ENCODE data around the gene CRYBG1.
"Not testable (repeated sequence)": the region's sequence is repeated elsewhere in the genome, so short reads cannot be mapped to it uniquely, and the experiment has no call there.

CRYBG1 gene

GRCh38 chr6:106373502-106374239 is 13.2 kb downstream of the CRYBG1 start:
- in situ Hi-C loops (cut with MboI; ENCODE audit: low sequenced_read_pairs), result no loop called here

- in situ Hi-C loops (cut with MboI; ENCODE audit: low sequenced_read_pairs), result no loop called here
Measured at GRCh38 chr6:106377061-106377540, 16.6 kb downstream of the CRYBG1 start.

DNA sequence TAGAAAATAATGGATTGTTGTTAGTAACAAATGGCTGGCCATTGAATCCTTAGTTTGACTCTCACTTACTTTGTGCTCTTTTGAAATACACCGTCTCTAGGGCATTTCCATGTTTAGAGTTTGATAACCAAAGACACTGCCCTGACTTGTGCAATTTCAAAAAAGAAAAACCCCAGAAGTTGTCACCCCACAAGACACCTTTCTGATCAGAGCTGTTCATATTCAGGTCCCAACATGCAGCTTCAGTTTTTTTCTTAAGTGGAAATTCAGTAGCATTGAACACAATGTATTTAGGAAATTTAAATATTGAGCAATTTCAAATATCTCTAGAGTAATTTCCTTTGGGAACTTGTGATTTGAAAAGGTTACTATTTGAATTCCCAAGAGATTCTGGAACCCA is 19.4 kb downstream of the CRYBG1 start:
- in situ Hi-C loops (cut with MboI; ENCODE audit: low sequenced_read_pairs), result no loop called here

DNA sequence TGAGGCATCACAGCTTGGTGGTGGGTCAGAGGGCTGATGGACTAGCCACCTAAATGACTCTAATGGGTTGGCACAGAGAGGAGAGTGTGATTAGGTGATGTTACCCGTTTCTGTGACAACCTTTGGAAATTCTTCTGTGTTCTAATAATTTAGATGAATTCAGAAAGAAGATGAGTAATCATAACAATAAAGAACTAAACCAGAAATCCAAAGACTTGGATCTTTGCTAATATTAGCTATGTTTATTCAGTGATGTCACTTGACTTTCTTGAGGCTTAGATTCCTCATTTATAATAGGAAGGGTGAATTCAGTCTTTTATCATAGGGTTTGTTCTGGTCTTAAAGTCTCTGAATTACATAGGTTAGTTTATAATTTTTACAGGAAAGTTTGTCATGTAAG is 19.9 kb downstream of the CRYBG1 start:
- in situ Hi-C loops (cut with MboI; ENCODE audit: low sequenced_read_pairs), result no loop called here

DNA sequence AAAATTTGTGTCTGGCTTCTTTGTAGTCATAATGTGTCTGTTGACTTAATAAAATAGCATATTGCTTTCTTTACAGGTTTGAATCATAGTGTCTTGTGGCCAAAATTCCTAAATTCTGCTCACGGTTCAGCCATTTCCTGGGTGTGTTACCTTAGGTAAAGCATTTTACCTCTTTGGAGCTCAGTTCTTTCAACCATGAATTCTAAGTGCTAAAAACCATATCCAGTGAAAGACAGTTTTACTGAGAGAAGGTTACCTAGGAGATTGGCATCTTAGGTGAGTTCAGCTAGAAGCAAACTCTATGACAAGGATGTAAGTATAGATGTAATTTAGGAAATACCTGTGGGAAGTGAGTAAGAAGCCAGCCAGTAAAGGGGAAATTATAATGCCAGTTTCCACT is 20.7 kb downstream of the CRYBG1 start:
- in situ Hi-C loops (cut with MboI; ENCODE audit: low sequenced_read_pairs), result no loop called here

DNA sequence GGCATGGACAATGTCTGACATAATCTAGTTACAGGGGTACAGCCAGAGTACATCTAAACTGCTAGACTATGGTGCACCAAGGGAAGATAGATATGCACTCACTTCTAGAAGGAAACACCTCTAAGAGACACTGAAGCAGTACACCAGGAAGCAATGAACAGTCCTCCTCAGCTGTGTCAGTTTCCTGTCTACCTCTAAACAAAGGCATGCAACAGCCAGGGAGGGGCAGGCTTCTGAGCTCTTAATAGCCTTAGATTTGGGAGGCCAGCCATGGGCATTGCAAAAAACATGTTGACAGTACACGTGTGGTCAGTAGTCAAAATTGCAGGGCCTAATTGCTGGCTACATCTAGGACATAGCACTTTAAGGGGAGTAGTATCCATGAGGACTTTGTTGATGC is 21.4 kb downstream of the CRYBG1 start:
- in situ Hi-C loops (cut with MboI; ENCODE audit: low sequenced_read_pairs), result no loop called here

DNA sequence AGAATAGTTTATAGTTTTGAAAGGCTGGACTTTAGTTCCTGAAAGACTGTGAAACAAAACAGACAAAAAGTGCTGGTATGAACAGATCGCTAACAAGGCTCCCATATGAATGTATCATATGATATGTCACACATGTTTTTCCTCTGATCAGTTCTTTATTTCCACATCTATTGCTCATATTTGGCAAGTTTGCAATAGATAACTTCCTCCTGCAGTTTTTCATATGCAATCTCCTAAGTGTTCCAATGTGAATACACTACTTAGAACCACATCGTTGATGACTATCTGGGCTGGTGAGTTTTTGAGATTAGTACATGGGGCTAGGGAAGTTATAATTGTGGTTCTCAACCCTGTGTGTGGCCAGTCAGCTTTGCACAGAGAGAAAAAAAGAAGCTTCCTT is 23.1 kb downstream of the CRYBG1 start:
- in situ Hi-C loops (cut with MboI; ENCODE audit: low sequenced_read_pairs), result no loop called here

DNA sequence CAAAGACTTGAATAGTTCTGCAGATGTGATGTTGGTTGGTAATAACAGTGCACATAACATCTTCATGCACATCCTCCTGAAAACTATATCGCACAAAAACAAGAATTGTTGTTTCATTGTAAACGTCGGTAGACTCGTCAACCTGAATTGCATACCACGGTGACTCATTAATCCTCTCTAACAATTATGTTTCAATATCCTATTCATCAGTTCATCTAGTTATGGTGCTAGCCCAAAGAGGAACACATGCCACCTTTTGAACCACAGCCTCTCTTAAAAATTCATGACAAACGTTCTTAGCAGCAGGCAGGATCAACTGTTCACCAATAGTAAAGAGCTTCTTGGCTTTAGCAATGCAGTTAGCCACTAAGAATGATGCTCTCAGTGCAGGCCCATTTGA is 25.0 kb downstream of the CRYBG1 start:
- in situ Hi-C loops (cut with MboI; ENCODE audit: low sequenced_read_pairs), result no loop called here

DNA sequence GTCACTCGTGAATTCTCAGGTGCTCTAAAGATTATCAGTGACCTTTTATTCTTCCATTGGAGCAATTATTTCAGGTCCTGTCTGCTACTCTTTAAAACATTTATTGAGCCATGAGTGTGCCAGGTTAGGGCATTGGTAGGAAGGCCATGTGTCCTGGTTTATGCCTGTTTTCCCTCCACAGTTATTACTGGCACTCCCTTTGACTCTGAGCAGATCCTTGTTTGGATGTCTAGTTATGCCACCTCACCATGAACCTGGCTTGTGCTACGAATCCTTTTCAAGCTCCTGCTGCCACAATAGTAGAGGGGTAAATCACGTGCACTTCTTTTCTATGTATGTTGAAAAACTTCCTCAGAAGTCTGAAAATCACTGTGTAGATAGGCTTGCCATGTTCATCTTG is 27.4 kb downstream of the CRYBG1 start:
- in situ Hi-C loops (cut with MboI; ENCODE audit: low sequenced_read_pairs), result no loop called here

DNA sequence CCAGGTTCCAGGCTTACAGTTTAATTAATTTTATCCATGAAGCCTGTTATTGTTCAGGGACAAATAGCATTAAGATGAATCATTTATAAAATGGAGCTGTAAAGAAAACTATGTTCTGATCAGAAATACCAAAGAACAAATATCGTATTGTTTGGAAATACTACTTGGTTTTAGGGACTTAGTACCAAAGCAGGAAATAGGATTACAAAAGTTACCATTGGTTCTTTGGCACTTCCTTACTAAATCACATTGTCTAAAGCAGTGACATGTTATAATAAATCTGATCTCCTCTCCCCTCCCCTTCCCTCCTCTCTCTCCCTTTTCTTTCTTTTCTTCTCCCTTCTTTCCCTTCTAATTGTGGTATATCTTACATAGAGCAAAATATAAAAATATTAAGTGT is 29.6 kb downstream of the CRYBG1 start:
- in situ Hi-C loops (cut with MboI; ENCODE audit: low sequenced_read_pairs), result no loop called here

GRCh38 chr6:106396426-106397220 is 36.1 kb downstream of the CRYBG1 start:
- in situ Hi-C loops (cut with MboI; ENCODE audit: low sequenced_read_pairs), result no loop called here

DNA sequence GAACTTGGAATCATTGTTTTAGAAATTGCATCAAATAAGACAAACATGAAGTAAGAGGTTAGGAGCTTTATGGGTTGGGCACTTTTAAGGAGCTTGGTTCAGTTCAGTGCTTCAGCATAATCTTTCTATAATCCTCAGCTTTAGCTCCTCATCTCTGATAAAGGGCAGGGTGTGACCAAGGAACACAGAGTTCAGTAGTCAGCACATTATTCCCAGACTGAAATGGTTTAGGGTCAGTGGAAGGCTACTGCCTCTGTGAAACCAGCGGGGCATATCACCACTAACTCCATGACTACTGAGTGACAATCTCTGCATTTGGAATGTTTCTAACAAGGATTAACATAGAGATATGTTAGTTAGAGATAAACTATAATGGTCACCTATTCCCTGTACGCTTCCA is 36.9 kb downstream of the CRYBG1 start:
- in situ Hi-C loops (cut with MboI; ENCODE audit: low sequenced_read_pairs), result no loop called here

DNA sequence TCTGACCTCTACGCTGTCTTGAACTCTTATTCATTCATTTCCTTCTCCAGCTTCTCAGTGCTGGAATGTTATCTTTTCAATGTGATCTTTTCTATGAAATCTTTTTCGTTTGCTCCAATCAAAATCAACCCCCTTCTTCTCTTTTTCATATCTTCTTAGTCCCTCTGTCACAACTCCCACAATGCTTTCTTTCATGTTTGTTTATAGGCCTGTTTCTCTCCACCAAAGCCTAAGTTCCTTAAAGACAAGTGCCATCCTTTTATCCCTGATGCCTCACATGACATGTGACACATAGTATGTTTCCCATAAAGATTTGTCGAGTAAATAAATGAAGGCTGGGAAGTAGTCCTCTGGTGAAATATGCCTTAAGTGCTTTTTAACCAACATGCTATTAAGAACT is 38.1 kb downstream of the CRYBG1 start:
- in situ Hi-C loops (cut with MboI; ENCODE audit: low sequenced_read_pairs), result no loop called here

- in situ Hi-C loops (cut with MboI; ENCODE audit: low sequenced_read_pairs), result not testable (repeated sequence)
Measured at GRCh38 chr6:106405044-106405443, 44.5 kb downstream of the CRYBG1 start.

DNA sequence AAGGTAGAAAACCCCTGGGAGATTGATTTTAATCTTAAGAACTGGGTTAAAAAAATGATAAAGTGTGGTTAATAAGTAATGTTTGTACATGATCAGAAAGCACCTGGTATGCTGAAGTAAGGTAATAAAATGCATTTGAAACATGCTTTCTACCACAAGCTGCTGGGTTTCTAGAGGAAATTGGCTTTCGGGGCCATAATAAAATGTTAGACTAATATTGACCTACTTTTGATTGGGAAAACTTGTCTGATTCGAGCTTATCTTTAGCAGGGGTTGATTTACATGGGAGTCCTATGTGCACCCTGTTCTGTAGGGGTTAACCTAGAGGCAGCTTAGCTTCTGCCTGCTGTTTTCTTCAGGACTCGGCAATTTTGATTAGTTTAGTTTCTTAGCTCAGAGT is 50.5 kb downstream of the CRYBG1 start:
- in situ Hi-C loops (cut with MboI; ENCODE audit: low sequenced_read_pairs), result no loop called here

DNA sequence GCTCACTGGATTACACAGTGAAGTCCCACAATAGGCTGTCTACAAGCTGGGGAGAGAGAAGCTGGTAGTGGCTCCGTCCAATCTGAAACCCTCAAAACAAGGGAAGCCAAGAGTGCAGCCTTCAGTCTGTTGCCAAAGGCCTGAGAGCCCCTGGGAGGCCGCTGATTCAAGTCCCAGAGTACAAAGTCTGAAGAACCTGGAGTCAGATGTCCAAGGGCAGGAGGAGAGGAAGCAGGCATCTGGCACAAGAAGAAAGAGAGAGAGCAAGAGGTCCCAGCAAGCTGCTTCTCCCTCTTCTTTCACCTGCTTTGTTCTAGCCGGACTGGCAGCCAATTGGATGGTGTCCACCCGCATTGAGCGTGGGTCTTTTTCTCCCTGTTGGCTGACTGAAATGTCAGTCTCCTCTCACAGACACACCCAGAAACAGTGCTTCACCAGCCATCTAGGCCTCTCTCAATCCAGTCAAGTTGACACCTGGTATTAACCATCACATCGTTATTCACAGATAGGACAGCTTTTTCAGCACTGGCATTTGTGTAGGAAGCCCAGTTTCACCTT is 51.2 kb downstream of the CRYBG1 start:
- in situ Hi-C loops (cut with MboI; ENCODE audit: low sequenced_read_pairs), result no loop called here

GRCh38 chr6:106413016-106413415 is 52.5 kb downstream of the CRYBG1 start:
- in situ Hi-C loops (cut with MboI; ENCODE audit: low sequenced_read_pairs), result no loop called here

DNA sequence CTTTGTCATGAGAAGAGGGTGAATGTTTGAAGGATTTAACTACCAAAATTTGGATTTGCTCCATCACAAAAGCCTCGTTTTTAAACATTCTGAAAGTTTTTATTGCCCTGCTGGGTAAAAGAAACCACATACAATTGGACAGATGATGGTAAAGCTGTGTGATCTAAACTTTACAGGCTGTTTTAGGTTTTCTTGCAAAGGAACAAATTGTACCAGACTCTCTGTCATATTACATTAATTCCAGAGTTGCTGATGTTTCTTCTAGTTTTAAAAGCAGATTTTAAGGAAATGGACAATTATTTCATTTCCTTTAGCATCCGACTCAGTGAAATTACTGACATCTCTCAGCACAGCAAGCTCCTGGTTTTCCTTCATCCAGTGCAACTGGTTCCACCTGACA is 53.2 kb downstream of the CRYBG1 start:
- in situ Hi-C loops (cut with MboI; ENCODE audit: low sequenced_read_pairs), result no loop called here

DNA sequence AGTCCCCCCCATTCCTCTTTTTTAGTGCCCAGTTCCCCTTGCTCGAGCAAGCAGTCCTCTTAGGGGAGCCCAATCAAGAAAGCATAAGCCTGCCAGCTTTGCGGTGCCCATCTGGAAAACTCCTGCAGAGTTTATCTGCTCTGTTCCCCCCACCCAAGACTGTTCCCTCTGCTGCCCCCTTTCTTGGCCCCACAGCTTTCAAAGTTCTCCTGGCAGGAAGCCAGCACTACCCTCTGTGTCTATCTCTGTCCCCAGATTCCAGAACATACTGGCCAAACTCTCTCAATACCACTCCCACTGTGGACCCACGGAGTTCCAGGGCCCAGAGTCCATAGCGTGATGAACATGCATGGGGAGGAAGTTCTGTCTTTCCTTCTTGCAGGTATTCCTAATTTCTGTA is 55.4 kb downstream of the CRYBG1 start:
- in situ Hi-C loops (cut with MboI; ENCODE audit: low sequenced_read_pairs), result no loop called here

- in situ Hi-C loops (cut with MboI; ENCODE audit: low sequenced_read_pairs), result no loop called here
Measured at GRCh38 chr6:106417572-106418147, 57.1 kb downstream of the CRYBG1 start.

- in situ Hi-C loops (cut with MboI; ENCODE audit: low sequenced_read_pairs), result no loop called here
Measured at GRCh38 chr6:106419900-106420613, 59.5 kb downstream of the CRYBG1 start.
